Stromal cell of bone marrow (primary cell): ENCODE results near the gene JCAD.
A peak's percentile ranks its signal among the peaks of the same experiment; 100 is the strongest.

Source experiments
- DNase-seq: peaks from one replicate; pipeline ENCODE4 v3.0.0-alpha.2; 2012; ENCODE audit warnings: low read depth

JCAD gene

GRCh38 chr10:30074090-30074489 lies 14.7 kb upstream of the JCAD start:
- DNase-seq, result no peak

GRCh38 chr10:30073767-30074060 lies 14.3 kb upstream of the JCAD start:
- no peak for DNase-seq

- no peak for DNase-seq
Observed at GRCh38 chr10:30073045-30073766, 13.8 kb upstream of the JCAD start.

- no peak for DNase-seq
Observed at GRCh38 chr10:30072068-30072467, 12.7 kb upstream of the JCAD start.

- no peak for DNase-seq
Observed at GRCh38 chr10:30070001-30070685, 10.8 kb upstream of the JCAD start.

GRCh38 chr10:30068492-30069223 lies 9.3 kb upstream of the JCAD start:
- no peak for DNase-seq

- DNase-seq, result peak; percentile 89
Observed at GRCh38 chr10:30063099-30063498, 3.7 kb upstream of the JCAD start.

GRCh38 chr10:30062582-30062981 lies 3.2 kb upstream of the JCAD start:
- no peak for DNase-seq

- DNase-seq, result peak; percentile 87
Observed at GRCh38 chr10:30062090-30062489, 2.7 kb upstream of the JCAD start.

- no peak for DNase-seq
Observed at GRCh38 chr10:30058570-30059132, 735 bp downstream of the JCAD start.

GRCh38 chr10:30057894-30058556 lies 1.4 kb downstream of the JCAD start:
- no peak for DNase-seq

GRCh38 chr10:30057421-30057841 lies 2.0 kb downstream of the JCAD start:
- DNase-seq, result no peak

- DNase-seq, result no peak
Observed at GRCh38 chr10:30056767-30057355, 2.5 kb downstream of the JCAD start.

GRCh38 chr10:30056281-30056680 lies 3.1 kb downstream of the JCAD start:
- DNase-seq, result no peak

- DNase-seq, result no peak
Observed at GRCh38 chr10:30055226-30055662, 4.1 kb downstream of the JCAD start.

GRCh38 chr10:30052062-30052461 lies 7.3 kb downstream of the JCAD start:
- DNase-seq, result no peak

GRCh38 chr10:30051220-30051619 lies 8.2 kb downstream of the JCAD start:
- DNase-seq, result no peak

GRCh38 chr10:30050411-30050810 lies 9.0 kb downstream of the JCAD start:
- DNase-seq, result no peak

- DNase-seq, result no peak
Observed at GRCh38 chr10:30048768-30049517, 10.4 kb downstream of the JCAD start.

- no peak for DNase-seq
Observed at GRCh38 chr10:30047924-30048531, 11.4 kb downstream of the JCAD start.

GRCh38 chr10:30047430-30047829 lies 12.0 kb downstream of the JCAD start:
- DNase-seq, result no peak
